Mesenteric fat pad (tissue), 1 donor: ENCODE results near the gene MFSD6. TPM values are rescaled to one million over a fixed set of nuclear protein-coding genes. Genes with fewer than 3 reads are reported as not detected.
"Not testable (repeated sequence)": the region's sequence is repeated elsewhere in the genome, so short reads cannot be mapped to it uniquely, and the experiment has no call there.

ENCODE experiments used
- DNase-seq: peaks from one replicate; pipeline ENCODE4 v3.0.0-alpha.2; 2020; ENCODE audit warnings: low spot score
- total RNA-seq: library from RNA; stranded (reverse); fragmentation: NEBNext Ultra II Directional; extraction: Animal tissue kit (Norgen Biotek cat#: 25700); gene quantifications from one replicate; pipeline ENCODE4 v1.2.1, GENCODE V29; 2021
- donor health status: DM: yes; HTN: yes; CAD: no.

The MFSD6 gene
- total RNA-seq, 1 donor from 2014 or later = 18.1 TPM

- DNase-seq = no peak
Measured at GRCh38 chr2:190460487-190460886, 52.3 kb downstream of the MFSD6 start.

GRCh38 chr2:190462181-190462580 lies 54.0 kb downstream of the MFSD6 start:
- no peak for DNase-seq

- DNase-seq = no peak
Measured at GRCh38 chr2:190462611-190463010, 54.5 kb downstream of the MFSD6 start.

- DNase-seq = no peak
Measured at GRCh38 chr2:190465060-190465459, 56.9 kb downstream of the MFSD6 start.

- DNase-seq = no peak
Measured at GRCh38 chr2:190466819-190467446, 58.8 kb downstream of the MFSD6 start.

- no peak for DNase-seq
Measured at GRCh38 chr2:190467575-190468083, 59.5 kb downstream of the MFSD6 start.

- DNase-seq = not testable (repeated sequence)
Measured at GRCh38 chr2:190468354-190468753, 60.2 kb downstream of the MFSD6 start.

- DNase-seq = no peak
Measured at GRCh38 chr2:190468814-190469569, 60.8 kb downstream of the MFSD6 start.

- DNase-seq = no peak
Measured at GRCh38 chr2:190469771-190470170, 61.6 kb downstream of the MFSD6 start.

- no peak for DNase-seq
Measured at GRCh38 chr2:190470256-190470826, 62.2 kb downstream of the MFSD6 start.

- DNase-seq = no peak
Measured at GRCh38 chr2:190477661-190478454, 69.7 kb downstream of the MFSD6 start.

GRCh38 chr2:190478572-190479195 lies 70.5 kb downstream of the MFSD6 start:
- DNase-seq = no peak

- DNase-seq = no peak
Measured at GRCh38 chr2:190481339-190481738, 73.2 kb downstream of the MFSD6 start.

- no peak for DNase-seq
Measured at GRCh38 chr2:190482451-190482850, 74.3 kb downstream of the MFSD6 start.

GRCh38 chr2:190486037-190486623 lies 78.0 kb downstream of the MFSD6 start:
- no peak for DNase-seq

GRCh38 chr2:190488516-190489233 lies 80.5 kb downstream of the MFSD6 start:
- no peak for DNase-seq

GRCh38 chr2:190489475-190489874 lies 81.3 kb downstream of the MFSD6 start:
- DNase-seq = no peak

GRCh38 chr2:190490502-190490901 lies 82.3 kb downstream of the MFSD6 start:
- no peak for DNase-seq

- no peak for DNase-seq
Measured at GRCh38 chr2:190493095-190493494, 84.9 kb downstream of the MFSD6 start.
